Esophagus muscularis mucosa (tissue), 3 donors: ENCODE results near the gene CPNE6.
"Not testable (repeated sequence)": the region's sequence is repeated elsewhere in the genome, so short reads cannot be mapped to it uniquely, and the experiment has no call there.

Experiments
- CTCF ChIP-seq, 3 experiments: fragments of 200-600 bp in 2 of 3; fragments of 450-650 bp in 1 of 3; sonication (generic) in 2 of 3; IDR thresholded peaks; one replicate each; pipeline ENCODE4 v1.5.1; 2017 to 2019; ENCODE audit warnings: antibody characterized with exemption in 3 of 3, mild to moderate bottlenecking in 2 of 3, moderate library complexity in 1 of 3
- POLR2A ChIP-seq: fragments of 450-650 bp; IDR thresholded peaks from one replicate; pipeline ENCODE4 v1.6.1; 2017; ENCODE audit warnings: antibody characterized with exemption, moderate library complexity, mild to moderate bottlenecking, low read depth
- POLR2AphosphoS5 ChIP-seq, 2 donors: sonication (generic); formaldehyde crosslinking; IDR thresholded peaks; one replicate each; pipeline ENCODE4 v1.6.1; 2017; ENCODE audit warnings: antibody characterized with exemption in 2 of 2

- TF ChIP-seq CTCF (IDR thresholded peaks at IDR 0.05); POLR2A; POLR2AphosphoS5 (IDR thresholded peaks at IDR 0.05): not testable (repeated sequence)
Measured at GRCh38 chr14:24036963-24037657, 34.3 kb upstream of the CPNE6 start.
